ENCODE results near the gene RPL7A.
"Not testable (repeated sequence)": the region's sequence is repeated elsewhere in the genome, so short reads cannot be mapped to it uniquely, and the experiment has no call there.

Gene RPL7A

DNA sequence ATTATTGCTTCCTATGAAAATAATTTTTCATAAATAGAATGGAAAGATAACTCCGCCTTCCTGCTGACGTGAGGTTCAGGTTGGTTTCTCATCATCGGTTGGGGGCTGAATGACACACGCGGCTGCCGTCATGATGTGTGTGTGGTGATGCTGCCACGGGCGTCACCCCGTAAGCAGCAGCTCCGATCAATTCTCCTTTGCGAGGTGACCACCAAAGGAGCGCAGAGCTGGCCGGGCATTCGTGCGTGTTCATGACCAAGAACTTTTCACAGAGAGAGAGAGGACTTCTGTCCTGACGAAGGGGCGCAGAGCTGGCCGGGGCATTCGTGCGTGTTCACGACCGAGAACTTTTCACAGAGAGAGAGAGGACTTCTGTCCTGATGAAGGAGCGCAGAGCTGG, 42.3 kb upstream of the RPL7A start:
- H3K4me3 ChIP-seq (ENCODE audit: low read depth, low read length): no peak overlapping the region
- in situ Hi-C loops (cut with HindIII; ENCODE audit: low sequenced_read_pairs): no loop called here
- no peak for TF ChIP-seq CTCF (IDR thresholded peaks at IDR 0.05; ENCODE audit: low read depth, low read length, missing control alignments)
- DNase-seq (ENCODE audit: low read depth): no peak

GRCh38 chr9:133306242-133307204, 41.5 kb upstream of the RPL7A start:
- H3K4me3 ChIP-seq (ENCODE audit: low read depth, low read length): no peak overlapping the region
- no peak for DNase-seq (ENCODE audit: low read depth)
- no peak for TF ChIP-seq CTCF (IDR thresholded peaks at IDR 0.05; ENCODE audit: low read depth, low read length, missing control alignments)
- in situ Hi-C loops (cut with HindIII; ENCODE audit: low sequenced_read_pairs): no loop called here

GRCh38 chr9:133307301-133307700, 40.7 kb upstream of the RPL7A start:
- no peak for TF ChIP-seq CTCF (IDR thresholded peaks at IDR 0.05; ENCODE audit: low read depth, low read length, missing control alignments)
- no peak overlapping the region for H3K4me3 ChIP-seq (ENCODE audit: low read depth, low read length)
- in situ Hi-C loops (cut with HindIII; ENCODE audit: low sequenced_read_pairs): no loop called here
- DNase-seq (ENCODE audit: low read depth): no peak

DNA sequence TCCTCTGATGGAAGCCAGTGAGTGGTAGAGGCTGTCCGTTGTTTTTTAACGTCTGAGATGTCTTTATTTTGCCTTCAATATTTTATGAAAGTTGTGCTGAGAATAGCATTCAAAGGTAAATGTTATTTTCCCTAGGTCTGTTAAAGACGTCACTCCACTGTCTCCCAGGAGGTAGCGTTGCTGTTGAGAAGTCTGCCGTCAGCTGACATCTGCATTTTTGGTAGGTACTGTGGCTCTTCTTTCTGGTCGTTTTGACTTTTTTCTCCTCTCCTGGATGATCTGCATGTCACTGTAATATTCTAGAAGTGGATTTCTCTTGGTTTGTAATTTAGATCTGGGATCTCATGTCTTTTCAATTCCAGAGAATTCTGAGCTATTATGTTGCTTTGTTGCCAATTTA, 38.4 kb upstream of the RPL7A start:
- DNase-seq (ENCODE audit: low read depth): no peak
- TF ChIP-seq CTCF (IDR thresholded peaks at IDR 0.05; ENCODE audit: low read depth, low read length, missing control alignments): no peak
- H3K4me3 ChIP-seq (ENCODE audit: low read depth, low read length): no peak overlapping the region
- in situ Hi-C loops (cut with HindIII; ENCODE audit: low sequenced_read_pairs): no loop called here

GRCh38 chr9:133315997-133316396, 32.0 kb upstream of the RPL7A start:
- no peak for DNase-seq (ENCODE audit: low read depth)
- in situ Hi-C loops (cut with HindIII; ENCODE audit: low sequenced_read_pairs): no loop called here
- H3K4me3 ChIP-seq (ENCODE audit: low read depth, low read length): no peak overlapping the region
- no peak for TF ChIP-seq CTCF (IDR thresholded peaks at IDR 0.05; ENCODE audit: low read depth, low read length, missing control alignments)

DNA sequence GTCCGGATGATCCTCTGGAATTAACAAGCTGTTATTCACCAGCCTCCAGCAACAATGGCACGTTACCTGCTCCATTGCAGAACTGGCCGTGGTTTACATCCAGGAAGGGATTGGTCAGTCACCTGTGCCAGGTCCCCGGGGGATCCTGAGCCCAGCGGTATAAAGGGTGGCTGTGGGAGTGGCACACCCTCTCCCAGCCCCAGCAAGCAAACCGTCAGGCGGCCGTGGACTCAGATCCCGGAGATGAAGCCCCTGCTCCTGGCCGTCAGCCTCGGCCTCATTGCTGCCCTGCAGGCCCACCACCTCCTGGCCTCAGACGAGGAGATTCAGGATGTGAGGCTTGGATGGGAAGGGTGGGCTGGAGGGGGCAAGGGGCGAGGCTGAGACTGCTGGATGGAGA, 30.5 kb upstream of the RPL7A start:
- H3K4me3 ChIP-seq (ENCODE audit: low read depth, low read length); in situ Hi-C loops (cut with HindIII; ENCODE audit: low sequenced_read_pairs); DNase-seq (ENCODE audit: low read depth): not testable (repeated sequence)

DNA sequence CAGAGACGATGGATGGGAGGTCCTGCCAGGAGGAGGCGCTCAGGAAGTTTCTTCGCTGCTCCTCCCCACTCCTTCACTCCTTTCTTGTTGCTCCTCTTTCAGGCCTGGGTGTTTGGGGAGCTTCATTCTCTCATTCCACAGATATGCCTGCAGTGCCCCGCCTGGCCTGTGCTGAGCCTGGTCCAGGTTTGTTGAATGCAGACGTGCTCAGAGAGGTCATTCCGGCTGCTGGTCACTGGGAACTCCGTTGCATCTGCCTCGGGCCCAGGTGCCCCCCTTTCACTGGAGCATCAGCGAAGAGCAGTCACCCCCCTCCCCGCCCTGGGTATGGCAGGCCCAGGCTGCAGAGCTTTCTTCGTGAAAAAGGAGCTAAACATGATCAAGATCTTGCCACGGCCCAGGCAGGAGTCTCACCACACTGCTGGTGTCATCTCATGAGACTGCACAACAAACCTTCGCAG, 27.6 kb upstream of the RPL7A start:
- no peak for DNase-seq (ENCODE audit: low read depth)
- TF ChIP-seq CTCF (IDR thresholded peaks at IDR 0.05; ENCODE audit: low read depth, low read length, missing control alignments): no peak
- no peak overlapping the region for H3K4me3 ChIP-seq (ENCODE audit: low read depth, low read length)
- in situ Hi-C loops (cut with HindIII; ENCODE audit: low sequenced_read_pairs): no loop called here
